ENCODE data around the gene KLHL7.
A peak's percentile ranks its signal among the peaks of the same experiment; 100 is the strongest.

The KLHL7 gene

DNA sequence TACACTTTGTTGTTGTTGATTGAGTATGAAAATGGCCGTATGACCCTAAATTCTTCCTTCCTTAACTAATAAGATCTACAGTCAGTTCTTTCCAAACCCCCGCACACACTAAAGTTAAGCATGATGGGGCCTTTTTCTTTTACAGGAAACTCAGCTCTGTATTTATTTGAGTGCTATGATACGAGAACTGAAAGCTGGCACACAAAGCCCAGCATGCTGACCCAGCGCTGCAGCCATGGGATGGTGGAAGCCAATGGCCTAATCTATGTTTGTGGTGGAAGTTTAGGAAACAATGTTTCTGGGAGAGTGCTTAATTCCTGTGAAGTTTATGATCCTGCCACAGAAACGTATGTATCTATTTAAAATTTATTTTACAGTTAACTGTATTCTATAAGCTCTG is 62.1 kb downstream of the KLHL7 start:
- TF ChIP-seq, protein P1, sequence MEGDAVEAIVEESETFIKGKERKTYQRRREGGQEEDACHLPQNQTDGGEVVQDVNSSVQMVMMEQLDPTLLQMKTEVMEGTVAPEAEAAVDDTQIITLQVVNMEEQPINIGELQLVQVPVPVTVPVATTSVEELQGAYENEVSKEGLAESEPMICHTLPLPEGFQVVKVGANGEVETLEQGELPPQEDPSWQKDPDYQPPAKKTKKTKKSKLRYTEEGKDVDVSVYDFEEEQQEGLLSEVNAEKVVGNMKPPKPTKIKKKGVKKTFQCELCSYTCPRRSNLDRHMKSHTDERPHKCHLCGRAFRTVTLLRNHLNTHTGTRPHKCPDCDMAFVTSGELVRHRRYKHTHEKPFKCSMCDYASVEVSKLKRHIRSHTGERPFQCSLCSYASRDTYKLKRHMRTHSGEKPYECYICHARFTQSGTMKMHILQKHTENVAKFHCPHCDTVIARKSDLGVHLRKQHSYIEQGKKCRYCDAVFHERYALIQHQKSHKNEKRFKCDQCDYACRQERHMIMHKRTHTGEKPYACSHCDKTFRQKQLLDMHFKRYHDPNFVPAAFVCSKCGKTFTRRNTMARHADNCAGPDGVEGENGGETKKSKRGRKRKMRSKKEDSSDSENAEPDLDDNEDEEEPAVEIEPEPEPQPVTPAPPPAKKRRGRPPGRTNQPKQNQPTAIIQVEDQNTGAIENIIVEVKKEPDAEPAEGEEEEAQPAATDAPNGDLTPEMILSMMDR (IDR thresholded peaks at IDR 0.05; ENCODE audit: insufficient read depth, low read depth, low read length, missing control alignments): no peak
- no peak for DNase-seq (ENCODE audit: low read depth)

DNA sequence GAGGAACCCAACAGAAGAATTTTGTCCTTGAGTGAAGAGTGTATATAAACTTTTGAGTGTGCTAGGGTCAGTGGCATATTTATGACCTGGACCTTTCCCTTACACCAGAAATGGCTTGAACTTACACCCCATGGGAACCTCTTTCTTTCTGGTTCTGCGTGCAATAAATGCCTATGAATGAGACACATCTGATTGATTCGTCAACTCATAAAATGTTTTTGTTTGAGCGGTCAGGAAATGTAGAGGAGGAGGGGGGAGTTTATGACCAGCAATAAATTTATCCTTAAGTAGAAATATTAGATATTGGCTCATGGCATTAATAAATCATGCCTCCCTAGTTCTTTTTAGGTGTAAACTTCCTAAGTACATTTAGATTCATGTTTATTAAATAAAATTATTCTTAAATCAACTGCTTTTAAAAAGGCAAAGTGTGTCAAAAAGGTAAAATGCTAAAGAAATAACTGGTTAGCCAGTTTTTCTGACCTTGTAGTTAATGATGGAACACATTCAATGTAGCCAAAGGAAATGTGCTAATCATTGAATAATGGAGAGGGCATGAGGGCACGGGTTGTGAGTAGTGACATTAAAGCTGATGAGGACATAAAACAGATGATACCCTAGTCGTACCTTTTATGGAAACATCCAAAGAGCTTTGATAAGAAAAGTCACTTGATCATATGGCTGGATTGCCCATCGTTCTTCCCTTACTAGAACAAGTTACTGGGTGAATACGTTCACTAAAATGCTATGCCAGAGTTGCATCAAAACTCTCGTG is 62.7 kb downstream of the KLHL7 start:
- DNase-seq (ENCODE audit: low read depth): no peak
- TF ChIP-seq, protein P1 (IDR thresholded peaks at IDR 0.05; ENCODE audit: insufficient read depth, low read depth, low read length, missing control alignments): no peak

More for the DNA sequence above, 62.1 kb downstream of the KLHL7 start:
- no peak overlapping the region for H3K4me3 ChIP-seq (ENCODE audit: low read depth, low read length)

DNA sequence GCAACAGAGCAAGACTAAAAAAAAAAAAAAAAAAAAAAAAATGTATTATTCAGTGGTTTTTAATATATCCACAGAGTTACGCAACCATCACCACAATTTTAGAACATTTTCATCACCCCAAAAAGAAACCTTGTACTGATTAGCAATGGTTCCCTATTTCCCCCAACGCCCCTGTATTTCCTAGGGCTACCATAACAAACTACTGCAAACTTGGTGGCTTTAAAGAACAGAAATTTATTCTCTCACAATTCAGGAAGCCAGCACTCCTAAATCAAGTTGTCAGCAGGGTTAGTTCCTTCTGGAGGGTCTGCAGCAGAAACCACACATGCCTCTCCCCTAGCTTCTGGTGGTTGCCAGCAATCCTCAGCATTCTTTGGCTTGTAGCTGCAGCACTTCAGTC is 70.4 kb downstream of the KLHL7 start:
- TF ChIP-seq, protein P1 (IDR thresholded peaks at IDR 0.05; ENCODE audit: insufficient read depth, low read depth, low read length, missing control alignments): no peak
- H3K4me3 ChIP-seq (ENCODE audit: low read depth, low read length): no peak overlapping the region
- no peak for DNase-seq (ENCODE audit: low read depth)

More for the DNA sequence above, 62.7 kb downstream of the KLHL7 start:
- no peak overlapping the region for H3K4me3 ChIP-seq (ENCODE audit: low read depth, low read length)

DNA sequence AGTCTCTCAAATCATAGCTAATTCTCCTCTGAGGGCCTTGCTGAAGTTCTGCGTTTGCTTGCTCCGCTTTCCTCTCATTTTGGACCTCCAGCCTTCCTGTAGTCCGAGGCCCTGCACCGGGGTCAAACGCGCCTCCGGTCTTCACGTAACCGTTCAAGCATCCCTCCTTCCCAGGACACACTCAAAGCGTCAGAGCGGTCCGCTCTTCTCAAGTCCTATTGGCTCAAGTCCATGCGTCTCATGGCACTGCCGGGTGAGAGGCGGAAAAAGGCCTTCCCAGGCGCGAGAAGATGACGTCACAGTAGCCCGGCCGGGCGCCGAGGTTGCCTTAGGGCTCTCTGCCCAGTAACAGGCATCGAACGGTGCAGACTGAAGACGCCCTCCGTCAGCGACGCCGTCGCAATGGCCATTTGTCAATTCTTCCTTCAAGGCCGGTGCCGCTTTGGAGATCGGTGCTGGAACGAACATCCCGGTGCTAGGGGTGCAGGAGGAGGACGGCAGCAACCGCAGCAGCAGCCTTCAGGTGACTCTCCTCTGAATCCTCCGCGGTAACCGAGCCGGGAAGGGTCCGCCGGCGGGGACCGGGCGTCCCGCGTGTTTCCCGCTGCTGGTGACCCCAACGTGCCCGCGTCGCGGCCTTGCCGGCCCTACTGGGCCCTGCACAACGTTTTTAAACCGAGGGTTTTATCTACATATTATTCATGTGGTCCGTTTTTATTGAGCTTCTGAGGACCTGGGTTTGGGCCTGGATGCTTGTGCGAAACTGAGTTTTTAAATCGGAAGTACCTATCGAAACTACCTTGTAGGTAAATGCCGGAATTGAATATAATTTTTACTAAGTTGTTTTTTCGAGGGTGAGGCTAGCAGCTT is 76.3 kb downstream of the KLHL7 start, which contains the start of gene NUP42:
Gene NUP42 (plus strand): TSS at position 365 of the 870 bp plus-strand sequence. CDS start 38 bp downstream, at position 403.
- TF ChIP-seq, protein P1 (IDR thresholded peaks at IDR 0.05; ENCODE audit: insufficient read depth, low read depth, low read length, missing control alignments): no peak
- H3K4me3 ChIP-seq (ENCODE audit: low read depth, low read length): peak within 1 kb of the TSS; percentile 96
- DNase-seq (ENCODE audit: low read depth): peak; percentile 99

DNA sequence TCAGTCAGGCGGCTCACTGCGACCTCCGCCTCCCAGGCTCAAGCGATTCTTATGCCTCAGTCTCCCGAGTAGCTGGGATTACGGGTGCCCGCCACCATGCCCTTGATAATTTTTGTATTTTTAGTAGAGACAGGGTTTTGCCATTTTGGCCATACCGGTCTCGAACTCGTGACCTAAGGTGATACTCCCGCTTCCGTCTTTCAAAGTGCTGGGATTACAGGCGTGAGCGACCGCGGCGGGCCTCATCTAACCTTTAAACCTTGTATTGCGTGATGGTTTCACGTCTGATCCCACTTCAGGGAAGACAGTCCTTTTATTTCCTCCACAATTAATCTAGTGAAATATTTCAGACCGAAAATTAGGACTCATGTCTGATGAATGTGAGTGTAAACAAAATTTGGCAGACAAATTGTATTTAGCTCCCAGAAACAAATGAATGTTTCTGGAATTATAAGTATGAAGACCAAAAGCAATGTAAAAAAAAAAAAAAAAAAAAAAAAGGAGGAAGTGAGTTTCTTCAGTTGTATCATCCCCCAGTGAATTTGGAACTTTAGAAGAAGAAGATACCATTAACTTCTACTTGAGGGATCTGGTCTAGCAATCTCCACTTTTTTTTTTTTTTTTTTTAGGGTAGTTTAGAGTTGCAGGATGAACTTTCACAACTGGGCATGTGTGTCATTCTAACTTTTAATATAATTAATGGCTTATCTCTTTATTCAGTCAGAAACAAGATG is 77.9 kb downstream of the KLHL7 start:
- TF ChIP-seq, protein P1 (IDR thresholded peaks at IDR 0.05; ENCODE audit: insufficient read depth, low read depth, low read length, missing control alignments): no peak
- no peak for DNase-seq (ENCODE audit: low read depth)
- H3K4me3 ChIP-seq (ENCODE audit: low read depth, low read length): peak overlapping the region; percentile 96

DNA sequence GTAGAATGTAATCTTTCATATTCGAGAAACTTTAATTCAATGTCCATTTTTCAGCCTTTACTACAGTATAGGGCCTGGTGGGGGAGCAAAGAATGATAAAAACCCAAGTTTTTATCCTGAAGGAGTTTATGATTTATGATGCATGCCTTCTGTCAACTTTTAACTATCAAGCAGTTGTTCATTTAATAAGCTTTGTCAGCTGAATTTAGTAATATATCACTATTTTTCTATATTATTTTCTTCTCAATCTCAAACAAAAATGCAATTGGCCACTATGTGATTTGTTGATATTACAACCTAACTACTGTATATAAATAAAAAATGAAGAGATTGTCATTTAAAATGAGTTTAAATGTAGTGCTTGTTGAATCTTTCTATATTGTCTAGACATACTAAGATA is 78.7 kb downstream of the KLHL7 start:
- no peak for DNase-seq (ENCODE audit: low read depth)
- TF ChIP-seq, protein P1 (IDR thresholded peaks at IDR 0.05; ENCODE audit: insufficient read depth, low read depth, low read length, missing control alignments): no peak
- H3K4me3 ChIP-seq (ENCODE audit: low read depth, low read length): peak overlapping the region; percentile 96; the same call in 1 of the 2 replicates
